ENCODE measurements around the gene KLHL26. TPM values are rescaled to one million over a fixed set of nuclear protein-coding genes. Genes with fewer than 3 reads are reported as not detected.
A peak's percentile ranks its signal among the peaks of the same experiment; 100 is the strongest.

The KLHL26 gene
- total RNA-seq, 1 donor from 2014 or later = 12.0 TPM

DNA sequence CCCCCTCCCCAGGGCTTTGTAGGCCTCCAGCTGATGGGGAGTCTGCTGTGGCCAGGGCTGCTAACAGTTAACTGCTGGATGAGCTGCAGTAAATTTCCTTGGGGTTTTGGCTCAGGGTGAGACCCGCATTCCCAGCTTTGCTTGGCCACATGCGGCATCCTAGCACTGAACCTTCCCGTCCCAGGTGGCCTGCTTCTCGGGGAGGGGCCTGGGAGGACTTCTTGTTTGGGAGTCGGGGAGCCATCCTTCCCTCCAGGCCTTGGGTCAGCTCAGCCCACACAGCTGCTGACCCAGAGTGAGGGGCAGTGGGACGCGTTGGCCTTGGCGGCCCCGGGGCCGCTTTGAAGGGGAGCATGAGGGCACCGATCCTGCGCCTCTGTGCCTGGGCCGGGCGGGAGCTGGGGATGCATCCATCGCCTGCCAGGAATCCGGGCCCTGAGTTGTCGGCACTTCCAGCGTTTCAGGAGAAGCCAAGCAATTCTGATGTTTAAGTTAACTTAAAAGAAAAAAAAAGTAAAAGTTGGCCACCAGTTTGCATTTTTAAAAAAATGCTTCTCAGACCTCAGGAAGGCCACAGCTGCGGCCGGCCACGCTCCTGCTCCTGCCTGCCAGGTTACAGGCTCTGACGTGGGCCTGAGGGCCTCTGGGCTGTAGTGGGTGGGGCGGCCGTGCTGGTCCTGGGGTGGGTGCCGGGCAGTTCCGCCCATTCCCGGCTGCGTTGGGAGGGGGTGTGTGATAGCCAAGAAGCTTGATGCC is 74.3 kb downstream of the KLHL26 start:
- H3K4me1 Mint-ChIP-seq (ENCODE audit: low read depth, unreplicated experiment) = peaks cover 11% of the 10 kb centered on the region
- H3K27ac Mint-ChIP-seq (ENCODE audit: unreplicated experiment) = no peak overlapping the region
- no peaks in the 10 kb centered on the region for H3K36me3 Mint-ChIP-seq (ENCODE audit: unreplicated experiment)
- H3K4me3 Mint-ChIP-seq (ENCODE audit: unreplicated experiment) = no peak overlapping the region
- H3K27me3 Mint-ChIP-seq (ENCODE audit: unreplicated experiment) = peaks cover 7% of the 10 kb centered on the region
- TF ChIP-seq, protein P1, sequence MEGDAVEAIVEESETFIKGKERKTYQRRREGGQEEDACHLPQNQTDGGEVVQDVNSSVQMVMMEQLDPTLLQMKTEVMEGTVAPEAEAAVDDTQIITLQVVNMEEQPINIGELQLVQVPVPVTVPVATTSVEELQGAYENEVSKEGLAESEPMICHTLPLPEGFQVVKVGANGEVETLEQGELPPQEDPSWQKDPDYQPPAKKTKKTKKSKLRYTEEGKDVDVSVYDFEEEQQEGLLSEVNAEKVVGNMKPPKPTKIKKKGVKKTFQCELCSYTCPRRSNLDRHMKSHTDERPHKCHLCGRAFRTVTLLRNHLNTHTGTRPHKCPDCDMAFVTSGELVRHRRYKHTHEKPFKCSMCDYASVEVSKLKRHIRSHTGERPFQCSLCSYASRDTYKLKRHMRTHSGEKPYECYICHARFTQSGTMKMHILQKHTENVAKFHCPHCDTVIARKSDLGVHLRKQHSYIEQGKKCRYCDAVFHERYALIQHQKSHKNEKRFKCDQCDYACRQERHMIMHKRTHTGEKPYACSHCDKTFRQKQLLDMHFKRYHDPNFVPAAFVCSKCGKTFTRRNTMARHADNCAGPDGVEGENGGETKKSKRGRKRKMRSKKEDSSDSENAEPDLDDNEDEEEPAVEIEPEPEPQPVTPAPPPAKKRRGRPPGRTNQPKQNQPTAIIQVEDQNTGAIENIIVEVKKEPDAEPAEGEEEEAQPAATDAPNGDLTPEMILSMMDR (IDR thresholded peaks at IDR 0.05; ENCODE audit: partially characterized antibody, unreplicated experiment) = no peak
- no peaks in the 10 kb centered on the region for H3K9me3 Mint-ChIP-seq (ENCODE audit: unreplicated experiment)
- DNase-seq = no peak

GRCh38 chr19:18711893-18712292 is 75.1 kb downstream of the KLHL26 start:
- H3K27me3 Mint-ChIP-seq (ENCODE audit: unreplicated experiment) = peaks cover 6% of the 10 kb centered on the region
- DNase-seq = no peak
- TF ChIP-seq, protein P1 (IDR thresholded peaks at IDR 0.05; ENCODE audit: partially characterized antibody, unreplicated experiment) = no peak
- H3K4me1 Mint-ChIP-seq (ENCODE audit: low read depth, unreplicated experiment) = peaks cover 15% of the 10 kb centered on the region
- no peaks in the 10 kb centered on the region for H3K36me3 Mint-ChIP-seq (ENCODE audit: unreplicated experiment)
- H3K4me3 Mint-ChIP-seq (ENCODE audit: unreplicated experiment) = no peak overlapping the region
- no peak overlapping the region for H3K27ac Mint-ChIP-seq (ENCODE audit: unreplicated experiment)
- peaks cover under 1% of the 10 kb centered on the region for H3K9me3 Mint-ChIP-seq (ENCODE audit: unreplicated experiment)

DNA sequence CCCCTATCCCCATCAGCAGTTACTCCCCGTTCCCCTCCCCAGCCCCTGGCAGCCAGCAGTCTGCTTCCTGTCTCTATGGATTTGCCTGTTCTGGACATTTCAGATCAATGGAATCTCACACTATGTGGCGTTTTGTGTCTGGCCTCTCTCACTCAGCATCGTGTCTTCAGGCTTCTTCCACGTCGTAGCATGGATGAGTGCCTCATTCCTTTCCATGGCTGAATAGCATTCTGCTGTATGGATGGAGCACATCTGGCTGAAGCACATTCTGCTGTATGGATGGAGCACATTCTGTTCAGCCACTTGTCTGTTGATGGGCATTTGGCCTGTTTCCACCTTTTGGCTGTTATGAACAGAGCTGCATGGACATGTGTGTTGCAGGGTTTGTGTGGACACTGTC is 76.2 kb downstream of the KLHL26 start:
- TF ChIP-seq, protein P1 (IDR thresholded peaks at IDR 0.05; ENCODE audit: partially characterized antibody, unreplicated experiment) = no peak
- H3K9me3 Mint-ChIP-seq (ENCODE audit: unreplicated experiment) = peaks cover 1% of the 10 kb centered on the region
- no peak overlapping the region for H3K4me3 Mint-ChIP-seq (ENCODE audit: unreplicated experiment)
- H3K27ac Mint-ChIP-seq (ENCODE audit: unreplicated experiment) = peak overlapping the region; percentile 66
- no peak for DNase-seq
- H3K4me1 Mint-ChIP-seq (ENCODE audit: low read depth, unreplicated experiment) = peaks cover 21% of the 10 kb centered on the region
- H3K27me3 Mint-ChIP-seq (ENCODE audit: unreplicated experiment) = peaks cover 4% of the 10 kb centered on the region
- no peaks in the 10 kb centered on the region for H3K36me3 Mint-ChIP-seq (ENCODE audit: unreplicated experiment)

DNA sequence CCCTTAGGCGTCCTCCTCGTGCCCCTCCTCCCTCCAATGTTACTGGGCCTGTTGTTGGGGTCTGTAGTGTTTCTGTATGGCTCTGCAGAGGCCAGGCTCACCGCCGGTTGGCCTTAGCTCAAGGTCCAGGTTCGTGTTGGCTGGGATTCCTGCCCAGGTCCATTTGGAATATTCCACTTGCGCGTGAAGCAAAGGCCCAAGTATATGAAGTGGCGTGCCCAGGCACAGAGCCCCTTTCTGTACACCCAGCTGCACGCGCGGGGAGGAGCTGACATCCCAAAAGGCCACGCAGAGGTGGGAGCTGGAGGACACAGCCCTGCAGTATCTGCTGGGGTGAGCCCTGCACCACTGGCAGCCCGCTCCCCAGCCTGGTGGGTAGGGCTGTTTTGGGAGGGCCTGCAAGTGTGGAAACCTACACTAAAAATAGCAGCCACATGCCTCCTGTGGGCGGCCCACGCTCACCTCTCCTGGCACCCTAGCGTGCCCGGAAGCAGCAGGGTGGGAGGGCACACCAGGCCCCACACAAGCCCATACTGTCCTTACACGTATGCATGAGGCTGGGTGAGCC is 76.8 kb downstream of the KLHL26 start:
- Mint-ChIP-seq H3K27me3 (ENCODE audit: unreplicated experiment) (peaks cover 6% of the 10 kb centered on the region), H3K36me3 (ENCODE audit: unreplicated experiment) (peaks cover 4% of the 10 kb centered on the region), H3K27ac (ENCODE audit: unreplicated experiment) (peak overlapping the region; percentile 66), H3K4me3 (ENCODE audit: unreplicated experiment) (no peak overlapping the region), H3K4me1 (ENCODE audit: low read depth, unreplicated experiment) (peaks cover 22% of the 10 kb centered on the region), H3K9me3 (ENCODE audit: unreplicated experiment) (peaks cover 5% of the 10 kb centered on the region)
- TF ChIP-seq, protein P1 (IDR thresholded peaks at IDR 0.05; ENCODE audit: partially characterized antibody, unreplicated experiment) = no peak
- no peak for DNase-seq

DNA sequence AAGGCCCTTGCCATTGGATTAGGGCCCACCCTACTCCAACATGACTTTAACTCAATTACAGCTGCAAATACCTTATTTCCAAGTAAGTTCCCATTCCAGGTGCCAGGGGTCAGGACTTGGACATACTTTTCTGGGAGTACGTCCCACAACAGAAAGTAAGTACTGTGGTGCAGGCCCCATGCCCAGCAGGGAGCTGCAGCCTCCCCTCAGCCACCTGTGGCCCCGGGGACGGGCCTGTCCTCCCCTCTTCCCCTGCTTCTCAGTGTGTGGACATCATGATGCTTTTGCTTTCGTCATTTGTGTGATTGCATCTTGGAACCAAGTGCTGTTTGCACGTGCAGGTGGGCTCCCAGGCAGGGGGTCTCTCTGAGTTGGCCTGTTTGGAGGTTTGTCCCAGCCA is 78.6 kb downstream of the KLHL26 start:
- Mint-ChIP-seq H3K36me3 (ENCODE audit: unreplicated experiment) (peaks cover 6% of the 10 kb centered on the region), H3K27ac (ENCODE audit: unreplicated experiment) (no peak overlapping the region), H3K27me3 (ENCODE audit: unreplicated experiment) (peaks cover 9% of the 10 kb centered on the region), H3K4me3 (ENCODE audit: unreplicated experiment) (no peak overlapping the region), H3K4me1 (ENCODE audit: low read depth, unreplicated experiment) (peaks cover 23% of the 10 kb centered on the region), H3K9me3 (ENCODE audit: unreplicated experiment) (peaks cover 6% of the 10 kb centered on the region)
- TF ChIP-seq, protein P1 (IDR thresholded peaks at IDR 0.05; ENCODE audit: partially characterized antibody, unreplicated experiment) = no peak
- no peak for DNase-seq
